ENCODE results near the gene DOK7. TPM values are rescaled to one million over a fixed set of nuclear protein-coding genes. Genes with fewer than 3 reads are reported as not detected.

The DOK7 gene
- polyA plus RNA-seq, 1 donor (not counting 4 experiments of a cell fraction or from before 2014, with no cell fraction given) = 0.13 TPM

DNA sequence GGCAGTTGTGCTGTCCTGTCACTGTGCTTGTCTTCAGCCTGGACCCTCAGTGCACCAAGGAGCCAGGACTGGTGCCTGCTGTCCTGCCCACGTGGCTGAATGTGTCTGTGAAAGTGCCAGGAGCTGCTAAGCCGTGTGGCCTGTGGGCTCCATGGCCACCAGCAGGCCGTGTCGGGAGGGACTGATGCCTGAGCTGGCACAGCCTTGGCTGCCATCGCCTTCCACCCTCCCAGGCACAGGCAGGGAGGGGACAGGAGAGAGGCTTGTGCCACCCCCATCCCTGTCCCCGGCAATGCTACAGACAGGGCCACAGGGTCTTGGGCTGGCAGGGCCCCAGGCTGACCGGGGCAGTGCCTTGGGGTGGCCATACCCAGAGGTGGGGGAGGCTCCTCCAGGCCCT lies 24.8 kb downstream of the DOK7 start:
- peaks cover 31% of the 10 kb centered on the region for H3K27me3 ChIP-seq (ENCODE audit: control insufficient read depth, extremely low read depth, insufficient read depth, low read length)
- H3K4me3 ChIP-seq (ENCODE audit: control insufficient read depth in 2 of 3, extremely low read depth in 1 of 3, insufficient read depth in 2 of 3, low read depth in 1 of 3, low read length in 3 of 3) = no peak overlapping the region
- dilution Hi-C loops (cut with MboI; ENCODE audit: extremely low pct_ligation_motif_present, low sequenced_read_pairs) = no loop called here
- FAIRE-seq = no peak
- H3K79me2 ChIP-seq (ENCODE audit: control insufficient read depth, insufficient read depth, low read length) = no peaks in the 10 kb centered on the region
- no peaks in the 10 kb centered on the region for H3K36me3 ChIP-seq (ENCODE audit: control insufficient read depth in 2 of 2, extremely low read depth in 1 of 2, insufficient read depth in 2 of 2, low read length in 2 of 2)
- H4K20me1 ChIP-seq (ENCODE audit: control insufficient read depth, extremely low read depth, insufficient read depth, low read length) = peaks cover 3% of the 10 kb centered on the region
- no peak for DNase-seq (ENCODE audit: low read depth, low spot score)
- H3K9ac ChIP-seq (ENCODE audit: control insufficient read depth, extremely low read depth, insufficient read depth, low read length) = no peak overlapping the region
- no peak overlapping the region for H3K27ac ChIP-seq (ENCODE audit: control insufficient read depth, insufficient read depth, low read length)
- peaks cover 20% of the 10 kb centered on the region for H3K4me1 ChIP-seq (ENCODE audit: control insufficient read depth, extremely low read depth, insufficient read depth, low read length)
- H3K9me1 ChIP-seq (ENCODE audit: control insufficient read depth, extremely low read depth, insufficient read depth, low read length) = no peaks in the 10 kb centered on the region
- TF ChIP-seq, protein P1, sequence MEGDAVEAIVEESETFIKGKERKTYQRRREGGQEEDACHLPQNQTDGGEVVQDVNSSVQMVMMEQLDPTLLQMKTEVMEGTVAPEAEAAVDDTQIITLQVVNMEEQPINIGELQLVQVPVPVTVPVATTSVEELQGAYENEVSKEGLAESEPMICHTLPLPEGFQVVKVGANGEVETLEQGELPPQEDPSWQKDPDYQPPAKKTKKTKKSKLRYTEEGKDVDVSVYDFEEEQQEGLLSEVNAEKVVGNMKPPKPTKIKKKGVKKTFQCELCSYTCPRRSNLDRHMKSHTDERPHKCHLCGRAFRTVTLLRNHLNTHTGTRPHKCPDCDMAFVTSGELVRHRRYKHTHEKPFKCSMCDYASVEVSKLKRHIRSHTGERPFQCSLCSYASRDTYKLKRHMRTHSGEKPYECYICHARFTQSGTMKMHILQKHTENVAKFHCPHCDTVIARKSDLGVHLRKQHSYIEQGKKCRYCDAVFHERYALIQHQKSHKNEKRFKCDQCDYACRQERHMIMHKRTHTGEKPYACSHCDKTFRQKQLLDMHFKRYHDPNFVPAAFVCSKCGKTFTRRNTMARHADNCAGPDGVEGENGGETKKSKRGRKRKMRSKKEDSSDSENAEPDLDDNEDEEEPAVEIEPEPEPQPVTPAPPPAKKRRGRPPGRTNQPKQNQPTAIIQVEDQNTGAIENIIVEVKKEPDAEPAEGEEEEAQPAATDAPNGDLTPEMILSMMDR (optimal IDR thresholded peaks at IDR 0.05 in 1 of 3, IDR thresholded peaks at IDR 0.05 in 1 of 3, conservative IDR thresholded peaks at IDR 0.05 in 1 of 3; ENCODE audit: extremely low read depth in 1 of 3, insufficient read depth in 2 of 3, low read length in 3 of 3) = no peak
- no peak for TF ChIP-seq EZH2 (IDR thresholded peaks at IDR 0.05; ENCODE audit: low read length)
- no peaks in the 10 kb centered on the region for H3K9me3 ChIP-seq (ENCODE audit: control insufficient read depth, low read depth, low read length)
- no peak overlapping the region for H3K4me2 ChIP-seq (ENCODE audit: control insufficient read depth, extremely low read depth, insufficient read depth, low read depth, low read length)
- no peak overlapping the region for H2AFZ ChIP-seq (ENCODE audit: control insufficient read depth, low read length)

DNA sequence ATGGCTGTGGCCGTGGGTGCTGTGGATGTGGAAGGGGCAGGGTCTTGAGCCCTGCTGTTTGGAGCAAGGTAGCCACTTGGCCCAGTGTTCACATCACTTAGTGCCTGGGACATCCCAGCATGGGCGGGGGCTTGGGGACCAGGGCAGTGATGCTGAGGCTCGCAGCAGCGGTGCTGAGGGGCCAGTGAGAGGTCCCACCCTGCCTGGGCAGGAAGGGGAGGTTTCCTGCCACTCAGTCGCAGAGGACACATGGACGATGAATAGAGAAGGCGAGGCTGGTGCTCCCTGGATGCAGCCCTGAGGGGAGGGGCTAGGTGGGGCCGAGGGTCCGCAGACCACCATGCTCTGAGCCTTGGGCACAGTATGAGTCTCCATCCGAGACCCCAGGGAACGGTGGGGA lies 25.7 kb downstream of the DOK7 start:
- Histone ChIP-seq H3K9ac (ENCODE audit: control insufficient read depth, extremely low read depth, insufficient read depth, low read length) (no peak overlapping the region), H3K9me1 (ENCODE audit: control insufficient read depth, extremely low read depth, insufficient read depth, low read length) (no peaks in the 10 kb centered on the region), H3K27me3 (ENCODE audit: control insufficient read depth, extremely low read depth, insufficient read depth, low read length) (peaks cover 32% of the 10 kb centered on the region), H3K4me3 (ENCODE audit: control insufficient read depth in 2 of 3, extremely low read depth in 1 of 3, insufficient read depth in 2 of 3, low read depth in 1 of 3, low read length in 3 of 3) (no peak overlapping the region), H3K79me2 (ENCODE audit: control insufficient read depth, insufficient read depth, low read length) (no peaks in the 10 kb centered on the region), H3K9me3 (ENCODE audit: control insufficient read depth, low read depth, low read length) (no peaks in the 10 kb centered on the region), H3K4me2 (ENCODE audit: control insufficient read depth, extremely low read depth, insufficient read depth, low read depth, low read length) (no peak overlapping the region), H4K20me1 (ENCODE audit: control insufficient read depth, extremely low read depth, insufficient read depth, low read length) (peaks cover 3% of the 10 kb centered on the region), H2AFZ (ENCODE audit: control insufficient read depth, low read length) (no peak overlapping the region), H3K4me1 (ENCODE audit: control insufficient read depth, extremely low read depth, insufficient read depth, low read length) (peaks cover 20% of the 10 kb centered on the region), H3K27ac (ENCODE audit: control insufficient read depth, insufficient read depth, low read length) (no peak overlapping the region), H3K36me3 (ENCODE audit: control insufficient read depth in 2 of 2, extremely low read depth in 1 of 2, insufficient read depth in 2 of 2, low read length in 2 of 2) (no peaks in the 10 kb centered on the region)
- DNase-seq (ENCODE audit: low read depth, low spot score) = no peak
- TF ChIP-seq EZH2 (IDR thresholded peaks at IDR 0.05; ENCODE audit: low read length) = no peak
- TF ChIP-seq, protein P1 (optimal IDR thresholded peaks at IDR 0.05 in 1 of 3, IDR thresholded peaks at IDR 0.05 in 1 of 3, conservative IDR thresholded peaks at IDR 0.05 in 1 of 3; ENCODE audit: extremely low read depth in 1 of 3, insufficient read depth in 2 of 3, low read length in 3 of 3) = no peak
- dilution Hi-C loops (cut with MboI; ENCODE audit: extremely low pct_ligation_motif_present, low sequenced_read_pairs) = no loop called here
- FAIRE-seq = no peak
